IMR-90 (cell line): ENCODE measurements around the gene UBN1. TPM values are rescaled to one million over a fixed set of nuclear protein-coding genes. Genes with fewer than 3 reads are reported as not detected.

Experiments
- ATAC-seq: fragments of 200-7000 bp; cut with Tn5 transposase; 2 replicates; pipeline ENCODE4 v1.9.1; 2020; ENCODE audit warnings: low read depth, mild to moderate bottlenecking, moderate library complexity
- BruUV-seq: library from RNA; stranded (reverse); fragments of 400-500 nt; replicated peaks from 2 replicates; lab custom pipeline; 2021; lab: Mats Ljungman, UMichigan
- CTCF ChIA-PET: fragments of 300-600 bp; formaldehyde crosslinking; extraction: SDS; loops from one replicate; lab custom pipeline; 2021; ENCODE audit warnings: antibody characterized with exemption; lab: Yijun Ruan, JAX
- POLR2A ChIA-PET: fragments of 300-600 bp; sonication (Branson Sonifier 250); formaldehyde crosslinking; loops from one replicate; lab custom pipeline; 2022; ENCODE audit warnings: antibody characterized with exemption; ENCODE audit not compliant: unreplicated experiment; lab: Charles Lee
- DNase-seq: peaks from one replicate; pipeline ENCODE4 v3.0.0; 2013
- H2AFZ ChIP-seq: replicated peaks from 2 replicates; pipeline ENCODE3; 2013; ENCODE audit warnings: low read length, mild to moderate bottlenecking; ENCODE audit not compliant: poor library complexity
- H2AK5ac ChIP-seq: 2 replicates; pipeline ENCODE4 v1.6.1; 2013; ENCODE audit warnings: low read depth, low read length, inconsistent platforms
- H2AK9ac ChIP-seq: replicated peaks from 2 replicates; pipeline ENCODE3; 2013; ENCODE audit warnings: mild to moderate bottlenecking, low read depth, low read length, moderate library complexity; ENCODE audit not compliant: poor library complexity
- H2BK120ac ChIP-seq: 2 replicates; pipeline ENCODE4 v1.6.1; 2013; ENCODE audit warnings: low read depth, low read length, inconsistent platforms
- H2BK15ac ChIP-seq: 3 replicates; pipeline ENCODE4 v1.6.1; 2013; ENCODE audit warnings: low read depth, low read length, inconsistent platforms
- H2BK20ac ChIP-seq: 2 replicates; pipeline ENCODE4 v1.6.1; 2013; ENCODE audit warnings: low read depth, mild to moderate bottlenecking, inconsistent platforms, low read length, moderate library complexity
- H2BK5ac ChIP-seq: 2 replicates; pipeline ENCODE4 v1.6.1; 2013; ENCODE audit warnings: mild to moderate bottlenecking, low read depth, low read length, inconsistent platforms; ENCODE audit not compliant: poor library complexity, severe bottlenecking
- H3K14ac ChIP-seq: replicated peaks from 2 replicates; pipeline ENCODE4 v1.6.1; 2013; ENCODE audit warnings: low read depth, low read length, inconsistent platforms
- H3K18ac ChIP-seq: 2 replicates; pipeline ENCODE4 v1.6.1; 2013; ENCODE audit warnings: low read depth, low read length, control low read depth
- H3K23ac ChIP-seq: 2 replicates; pipeline ENCODE4 v1.6.1; 2013; ENCODE audit warnings: low read depth, low read length, inconsistent platforms
- H3K27ac ChIP-seq: 2 replicates; pipeline ENCODE4 v1.5.1; 2013; ENCODE audit warnings: mild to moderate bottlenecking, control low read depth, low read length; ENCODE audit not compliant: insufficient read depth
- H3K27me3 ChIP-seq: 2 replicates; pipeline ENCODE4 v1.6.1; 2013; ENCODE audit warnings: low read length; ENCODE audit not compliant: control insufficient read depth, insufficient read depth
- H3K36me3 ChIP-seq: 2 replicates; pipeline ENCODE4 v1.6.1; 2013; ENCODE audit warnings: low read length, mixed read lengths; ENCODE audit not compliant: control insufficient read depth, insufficient read depth
- H3K4ac ChIP-seq: 2 replicates; pipeline ENCODE4 v1.6.1; 2013; ENCODE audit warnings: low read depth, low read length, inconsistent platforms
- H3K4me1 ChIP-seq: 2 replicates; pipeline ENCODE4 v1.6.1; 2013; ENCODE audit warnings: low read length, mixed read lengths; ENCODE audit not compliant: control insufficient read depth, insufficient read depth
- H3K4me2 ChIP-seq: 2 replicates; pipeline ENCODE4 v1.6.1; 2013; ENCODE audit warnings: low read depth, mild to moderate bottlenecking, control low read depth, low read length, moderate library complexity
- H3K4me3 ChIP-seq: 2 replicates; pipeline ENCODE4 v1.5.1; 2013; ENCODE audit warnings: low read depth, mild to moderate bottlenecking, control low read depth, low read length, moderate library complexity; ENCODE audit not compliant: insufficient read depth
- H3K56ac ChIP-seq: 2 replicates; pipeline ENCODE4 v1.6.1; 2013; ENCODE audit warnings: low read length, inconsistent platforms; ENCODE audit not compliant: insufficient read depth; ENCODE audit errors: extremely low read depth
- H3K79me1 ChIP-seq, 2 experiments: 2 replicates each; pipeline ENCODE4 v1.6.1; 2013; ENCODE audit warnings: low read length in 2 of 2, inconsistent platforms in 1 of 2, low read depth in 1 of 2
- H3K9ac ChIP-seq: 2 replicates; pipeline ENCODE4 v1.6.1; 2013; ENCODE audit warnings: low read depth, low read length, control low read depth
- H3K9me1 ChIP-seq: 2 replicates; pipeline ENCODE4 v1.6.1; 2013; ENCODE audit warnings: low read length, inconsistent platforms; ENCODE audit not compliant: insufficient read depth
- H3K9me3 ChIP-seq: 2 replicates; pipeline ENCODE4 v1.6.1; 2013; ENCODE audit warnings: low read length; ENCODE audit not compliant: control insufficient read depth, insufficient read depth
- H4K20me1 ChIP-seq: 2 replicates; pipeline ENCODE4 v1.6.1; 2013; ENCODE audit warnings: low read length, inconsistent platforms; ENCODE audit not compliant: insufficient read depth
- H4K5ac ChIP-seq: 2 replicates; pipeline ENCODE4 v1.6.1; 2013; ENCODE audit warnings: mild to moderate bottlenecking, low read depth, low read length, control low read depth
- H4K8ac ChIP-seq, 2 experiments: 2 replicates each; pipeline ENCODE4 v1.6.1; 2013; ENCODE audit warnings: low read depth in 2 of 2, low read length in 2 of 2, control low read depth in 1 of 2, inconsistent platforms in 1 of 2
- H4K91ac ChIP-seq: 2 replicates; pipeline ENCODE4 v1.6.1; 2013; ENCODE audit warnings: low read depth, low read length, inconsistent platforms; ENCODE audit not compliant: insufficient read depth
- CHD1 ChIP-seq: IDR thresholded peaks from 2 replicates; pipeline ENCODE4 v1.6.1; 2012; ENCODE audit warnings: low read depth, low read length, improper control_type of control experiment
- FOS ChIP-seq: fragments of 150-350 bp; IDR thresholded peaks from 2 replicates; pipeline ENCODE4 v1.6.1; 2016; ENCODE audit warnings: low read depth, low read length
- MAFK ChIP-seq: IDR thresholded peaks from 2 replicates; pipeline ENCODE4 v1.6.1; 2012; ENCODE audit warnings: low read depth, low read length, improper control_type of control experiment
- MAZ ChIP-seq: IDR thresholded peaks from 2 replicates; pipeline ENCODE4 v1.6.1; 2012; ENCODE audit warnings: low read depth, mild to moderate bottlenecking, low read length, improper control_type of control experiment, moderate library complexity, borderline replicate concordance
- MXI1 ChIP-seq: IDR thresholded peaks from 2 replicates; pipeline ENCODE4 v1.6.1; 2012; ENCODE audit warnings: low read depth, mild to moderate bottlenecking, low read length, moderate library complexity, borderline replicate concordance
- RFX5 ChIP-seq: IDR thresholded peaks from 2 replicates; pipeline ENCODE4 v1.8.0; 2012; ENCODE audit warnings: low read depth, mild to moderate bottlenecking, low read length, moderate library complexity
- SMC3 ChIP-seq: fragments of 150-350 bp; IDR thresholded peaks from 2 replicates; pipeline ENCODE4 v1.6.1; 2016; ENCODE audit warnings: low read depth, mild to moderate bottlenecking, antibody characterized with exemption, low read length, moderate library complexity
- USF2 ChIP-seq: fragments of 150-350 bp; IDR thresholded peaks from 2 replicates; pipeline ENCODE4 v1.6.1; 2017; ENCODE audit warnings: mild to moderate bottlenecking, antibody characterized with exemption, low read length, low read depth
- WGBS, 2 experiments: methylation state at CpG; one replicate each; pipeline versions ENCODE4 v1.1.5 to v1.1.7; 2013; ENCODE audit warnings: missing lambda C conversion rate in 2 of 2; ENCODE audit not compliant: insufficient read length in 1 of 2; ENCODE audit errors: extremely low coverage in 2 of 2; 5-methylcytosine and 5-hydroxymethylcytosine counted together
- dilution Hi-C: fragments of 300-500 bp; cut with HindIII; formaldehyde crosslinking; loops from one replicate; pipeline ENCODE4 v1.14.3; 2018; ENCODE audit warnings: low sequenced_read_pairs; ENCODE audit not compliant: unreplicated experiment
- in situ Hi-C: fragments of 300-500 bp; cut with MboI; formaldehyde crosslinking; loops from 3 replicates; pipeline ENCODE4 v1.14.3; 2019; ENCODE audit warnings: low sequenced_read_pairs, inconsistent platforms, mixed read lengths
- intact Hi-C: fragments of 100-400 bp; cut with micrococcal nuclease; formaldehyde crosslinking; loops from 2 replicates; pipeline ENCODE4 v1.10.0; 2022
- polyA plus RNA-seq, 3 experiments: library from polyadenylated mRNA; depleted of rRNA; stranded (reverse); fragments of >200 nt; gene quantifications; 2 replicates each; pipeline ENCODE4 v1.2.3, GENCODE V29; 2012; ENCODE audit warnings: low replicate concordance in 1 of 3
- total RNA-seq: library from RNA; depleted of rRNA; stranded (reverse); fragments of >200 nt; gene quantifications from 2 replicates; pipeline ENCODE4 v1.2.3, GENCODE V29; 2012
- TF ChIP-seq, protein P1 (sequence below): conservative IDR thresholded peaks from 2 replicates; pipeline ENCODE4 v1.5.1; 2012; ENCODE audit warnings: mild to moderate bottlenecking, low read depth, low read length, improper control_type of control experiment

The UBN1 gene
- total and polyA plus RNA-seq, 2 of the 4 experiments (the other 2 are of a cell fraction) = 5.7 to 16.3 TPM

DNA sequence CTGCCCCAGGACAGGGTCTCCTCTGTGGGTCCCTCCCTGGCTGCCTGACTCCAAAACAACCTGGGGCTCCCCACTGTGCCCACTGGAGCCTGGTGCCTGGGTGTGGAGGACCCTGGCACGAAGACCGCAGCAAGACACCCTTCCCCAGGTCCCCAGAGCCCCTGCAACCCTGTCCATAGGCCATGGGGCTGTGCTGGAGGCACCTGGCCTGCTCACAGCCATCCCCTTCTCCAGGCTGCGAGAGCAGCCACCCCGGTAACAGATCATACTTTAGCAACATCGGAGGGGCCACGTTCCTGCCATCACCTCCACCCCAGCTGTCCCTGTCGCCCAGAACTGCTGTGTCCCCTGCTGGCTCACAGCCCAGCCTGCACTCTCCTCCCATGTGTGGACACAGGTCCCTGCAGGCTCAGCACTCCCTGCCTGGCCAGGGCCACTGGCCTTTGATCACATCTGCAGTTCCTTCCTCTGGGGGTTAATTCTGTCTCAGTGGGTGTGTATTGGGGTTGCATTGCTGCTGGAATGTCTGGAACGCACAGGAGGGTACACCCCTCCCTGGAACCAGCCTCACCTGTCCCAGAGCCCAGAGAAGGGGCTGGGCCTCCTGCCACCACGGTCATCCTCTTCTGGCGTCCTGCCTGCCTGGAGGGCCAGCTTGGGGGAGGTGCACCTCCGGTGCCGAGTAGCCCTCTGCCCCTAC lies 77.5 kb downstream of the UBN1 start:
- no peak overlapping the region for H3K14ac ChIP-seq
- no peaks in the 10 kb centered on the region for H3K79me1 ChIP-seq
- POLR2A ChIA-PET = interaction anchor here (0.6 kb wide), 1 partner anchor 218 kb away, joined by 4 read pairs; no protein-coding TSS in a partner anchor
- no peak overlapping the region for H2AK9ac ChIP-seq
- H2BK5ac ChIP-seq = no peak overlapping the region
- peaks cover 2% of the 10 kb centered on the region; the same call in 1 of the 2 replicates for H3K4me1 ChIP-seq
- no peak overlapping the region for H4K91ac ChIP-seq
- no TSS peak for BruUV-seq
- H3K23ac ChIP-seq = no peak overlapping the region
- no peak overlapping the region for H2BK15ac ChIP-seq
- no peak overlapping the region for H2AK5ac ChIP-seq
- dilution Hi-C loops = no loop called here
- H3K9me1 ChIP-seq = no peaks in the 10 kb centered on the region
- no peak overlapping the region for H2BK120ac ChIP-seq
- peaks cover 10% of the 10 kb centered on the region for H3K9me3 ChIP-seq
- intact Hi-C loops = no loop called here
- DNase-seq = no peak
- no peaks in the 10 kb centered on the region for H4K20me1 ChIP-seq
- no peak overlapping the region for H3K4me3 ChIP-seq
- H3K9ac ChIP-seq = no peak overlapping the region
- no peak overlapping the region for H3K18ac ChIP-seq
- no peak overlapping the region for H3K4me2 ChIP-seq
- H4K5ac ChIP-seq = no peak overlapping the region
- no peak for ATAC-seq
- H3K27ac ChIP-seq = no peak overlapping the region
- in situ Hi-C loops = no loop called here
- CTCF ChIA-PET = no interaction called here
- no peak overlapping the region for H3K4ac ChIP-seq
- peaks cover 21% of the 10 kb centered on the region for H3K27me3 ChIP-seq
- TF ChIP-seq, protein P1, sequence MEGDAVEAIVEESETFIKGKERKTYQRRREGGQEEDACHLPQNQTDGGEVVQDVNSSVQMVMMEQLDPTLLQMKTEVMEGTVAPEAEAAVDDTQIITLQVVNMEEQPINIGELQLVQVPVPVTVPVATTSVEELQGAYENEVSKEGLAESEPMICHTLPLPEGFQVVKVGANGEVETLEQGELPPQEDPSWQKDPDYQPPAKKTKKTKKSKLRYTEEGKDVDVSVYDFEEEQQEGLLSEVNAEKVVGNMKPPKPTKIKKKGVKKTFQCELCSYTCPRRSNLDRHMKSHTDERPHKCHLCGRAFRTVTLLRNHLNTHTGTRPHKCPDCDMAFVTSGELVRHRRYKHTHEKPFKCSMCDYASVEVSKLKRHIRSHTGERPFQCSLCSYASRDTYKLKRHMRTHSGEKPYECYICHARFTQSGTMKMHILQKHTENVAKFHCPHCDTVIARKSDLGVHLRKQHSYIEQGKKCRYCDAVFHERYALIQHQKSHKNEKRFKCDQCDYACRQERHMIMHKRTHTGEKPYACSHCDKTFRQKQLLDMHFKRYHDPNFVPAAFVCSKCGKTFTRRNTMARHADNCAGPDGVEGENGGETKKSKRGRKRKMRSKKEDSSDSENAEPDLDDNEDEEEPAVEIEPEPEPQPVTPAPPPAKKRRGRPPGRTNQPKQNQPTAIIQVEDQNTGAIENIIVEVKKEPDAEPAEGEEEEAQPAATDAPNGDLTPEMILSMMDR = no peak
- no peak for TF ChIP-seq CHD1
- TF ChIP-seq USF2 = no peak
- TF ChIP-seq RFX5 = no peak
- TF ChIP-seq MXI1 = no peak
- TF ChIP-seq MAZ = no peak
- no peak for TF ChIP-seq SMC3
- no peak for TF ChIP-seq FOS
- TF ChIP-seq MAFK = no peak
- no peak overlapping the region for H2AFZ ChIP-seq
- H4K8ac ChIP-seq = no peak overlapping the region
- no peak overlapping the region for H3K56ac ChIP-seq
- WGBS, 2 experiments = 42% methylated on average over 5 of the region's 12 CpGs; no CpG with 5 or more reads in 1 of the 2 experiments
- no peak overlapping the region for H2BK20ac ChIP-seq
- no peaks in the 10 kb centered on the region for H3K36me3 ChIP-seq
